Ishikawa (cell line): ENCODE measurements around the gene PPP1R37.

Source experiments
- CEBPB ChIP-seq: IDR thresholded peaks from 2 replicates; pipeline ENCODE4 v1.6.1; 2012
- CREB1 ChIP-seq: IDR thresholded peaks from 2 replicates; pipeline ENCODE4 v1.6.1; 2012; ENCODE audit warnings: low read depth
- EGR1 ChIP-seq: IDR thresholded peaks from 2 replicates; pipeline ENCODE4 v1.6.1; 2012
- EP300 ChIP-seq: IDR thresholded peaks from 2 replicates; pipeline ENCODE4 v1.6.1; 2012; ENCODE audit warnings: borderline replicate concordance
- FOXM1 ChIP-seq: IDR thresholded peaks from 2 replicates; pipeline ENCODE4 v1.6.1; 2012; ENCODE audit warnings: low read depth, borderline replicate concordance
- MAX ChIP-seq: IDR thresholded peaks from 2 replicates; pipeline ENCODE4 v1.6.1; 2012
- NFIC ChIP-seq: IDR thresholded peaks from 2 replicates; pipeline ENCODE4 v1.6.1; 2012
- RAD21 ChIP-seq: IDR thresholded peaks from 2 replicates; pipeline ENCODE4 v1.6.1; 2012; ENCODE audit warnings: low read depth
- TAF1 ChIP-seq: IDR thresholded peaks from 2 replicates; pipeline ENCODE4 v1.6.1; 2012; ENCODE audit warnings: low read depth, mild to moderate bottlenecking
- TCF12 ChIP-seq: IDR thresholded peaks from 2 replicates; pipeline ENCODE4 v1.6.1; 2012; ENCODE audit warnings: low read depth
- TEAD4 ChIP-seq: IDR thresholded peaks from 2 replicates; pipeline ENCODE4 v1.6.1; 2012
- YY1 ChIP-seq: IDR thresholded peaks from 2 replicates; pipeline ENCODE4 v1.6.1; 2012; ENCODE audit warnings: low read depth
- ZBTB7A ChIP-seq: IDR thresholded peaks from 2 replicates; pipeline ENCODE4 v1.6.1; 2012; ENCODE audit warnings: low read depth
- TF ChIP-seq, protein P1 (sequence below): IDR thresholded peaks from 2 replicates; pipeline ENCODE4 v1.6.1; 2012; ENCODE audit warnings: low read depth, mild to moderate bottlenecking
- TF ChIP-seq, protein P2 (sequence below): IDR thresholded peaks from 2 replicates; pipeline ENCODE4 v1.6.1; 2012

PPP1R37 gene

DNA sequence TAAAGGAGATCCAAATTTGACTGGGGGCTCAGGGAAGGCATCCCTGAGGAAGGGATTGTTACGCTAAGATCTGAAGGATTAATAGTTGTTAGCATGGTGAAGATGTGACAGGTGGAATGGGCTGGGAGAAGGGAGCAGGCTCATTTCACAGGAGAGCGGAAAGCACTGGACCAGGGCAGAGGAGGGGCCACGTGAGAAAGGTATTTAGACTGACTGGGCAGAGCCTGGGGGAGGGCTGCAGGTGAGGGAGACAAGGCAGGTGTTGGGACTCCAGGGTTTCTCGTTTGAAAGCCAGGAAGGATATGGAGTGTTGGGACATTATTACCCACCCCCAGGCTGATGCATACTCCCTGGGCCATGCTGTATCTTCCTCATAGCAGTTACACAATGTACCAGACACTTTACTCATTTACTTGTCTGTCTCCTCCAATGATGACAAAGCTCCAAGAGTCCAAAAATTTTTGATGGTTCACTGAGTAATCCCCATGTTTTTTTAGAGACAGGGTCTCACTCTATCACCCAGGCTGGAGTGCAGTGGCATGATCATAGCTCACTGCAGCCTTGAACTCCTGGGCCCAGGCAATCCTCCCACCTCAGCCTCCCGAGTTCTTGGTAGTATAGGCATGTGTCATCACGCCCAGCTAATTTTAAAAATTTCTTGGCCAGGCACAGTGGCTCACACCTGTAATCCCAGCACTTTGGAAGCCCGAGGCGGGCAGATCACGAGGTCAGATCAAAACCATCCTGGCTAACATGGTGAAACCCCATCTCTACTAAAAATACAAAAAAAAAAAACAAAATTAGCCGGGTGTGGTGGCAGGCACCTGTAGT lies 82.8 kb downstream of the PPP1R37 start:
- no peak for TF ChIP-seq TAF1
- TF ChIP-seq MAX: no peak
- TF ChIP-seq TCF12: no peak
- TF ChIP-seq FOXM1: no peak
- TF ChIP-seq EP300: no peak
- TF ChIP-seq, protein P1, sequence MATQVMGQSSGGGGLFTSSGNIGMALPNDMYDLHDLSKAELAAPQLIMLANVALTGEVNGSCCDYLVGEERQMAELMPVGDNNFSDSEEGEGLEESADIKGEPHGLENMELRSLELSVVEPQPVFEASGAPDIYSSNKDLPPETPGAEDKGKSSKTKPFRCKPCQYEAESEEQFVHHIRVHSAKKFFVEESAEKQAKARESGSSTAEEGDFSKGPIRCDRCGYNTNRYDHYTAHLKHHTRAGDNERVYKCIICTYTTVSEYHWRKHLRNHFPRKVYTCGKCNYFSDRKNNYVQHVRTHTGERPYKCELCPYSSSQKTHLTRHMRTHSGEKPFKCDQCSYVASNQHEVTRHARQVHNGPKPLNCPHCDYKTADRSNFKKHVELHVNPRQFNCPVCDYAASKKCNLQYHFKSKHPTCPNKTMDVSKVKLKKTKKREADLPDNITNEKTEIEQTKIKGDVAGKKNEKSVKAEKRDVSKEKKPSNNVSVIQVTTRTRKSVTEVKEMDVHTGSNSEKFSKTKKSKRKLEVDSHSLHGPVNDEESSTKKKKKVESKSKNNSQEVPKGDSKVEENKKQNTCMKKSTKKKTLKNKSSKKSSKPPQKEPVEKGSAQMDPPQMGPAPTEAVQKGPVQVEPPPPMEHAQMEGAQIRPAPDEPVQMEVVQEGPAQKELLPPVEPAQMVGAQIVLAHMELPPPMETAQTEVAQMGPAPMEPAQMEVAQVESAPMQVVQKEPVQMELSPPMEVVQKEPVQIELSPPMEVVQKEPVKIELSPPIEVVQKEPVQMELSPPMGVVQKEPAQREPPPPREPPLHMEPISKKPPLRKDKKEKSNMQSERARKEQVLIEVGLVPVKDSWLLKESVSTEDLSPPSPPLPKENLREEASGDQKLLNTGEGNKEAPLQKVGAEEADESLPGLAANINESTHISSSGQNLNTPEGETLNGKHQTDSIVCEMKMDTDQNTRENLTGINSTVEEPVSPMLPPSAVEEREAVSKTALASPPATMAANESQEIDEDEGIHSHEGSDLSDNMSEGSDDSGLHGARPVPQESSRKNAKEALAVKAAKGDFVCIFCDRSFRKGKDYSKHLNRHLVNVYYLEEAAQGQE: no peak
- TF ChIP-seq EGR1: no peak
- no peak for TF ChIP-seq NFIC
- TF ChIP-seq TEAD4: no peak
- TF ChIP-seq CEBPB: no peak
- TF ChIP-seq RAD21: no peak
- no peak for TF ChIP-seq CREB1
- no peak for TF ChIP-seq ZBTB7A
- TF ChIP-seq YY1: no peak
- TF ChIP-seq, protein P2, sequence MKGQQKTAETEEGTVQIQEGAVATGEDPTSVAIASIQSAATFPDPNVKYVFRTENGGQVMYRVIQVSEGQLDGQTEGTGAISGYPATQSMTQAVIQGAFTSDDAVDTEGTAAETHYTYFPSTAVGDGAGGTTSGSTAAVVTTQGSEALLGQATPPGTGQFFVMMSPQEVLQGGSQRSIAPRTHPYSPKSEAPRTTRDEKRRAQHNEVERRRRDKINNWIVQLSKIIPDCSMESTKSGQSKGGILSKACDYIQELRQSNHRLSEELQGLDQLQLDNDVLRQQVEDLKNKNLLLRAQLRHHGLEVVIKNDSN: no peak

GRCh38 chr19:45177817-45178261 lies 84.9 kb downstream of the PPP1R37 start, which contains the start of gene TRAPPC6A:
TRAPPC6A (minus strand) TSS chr19:45178237; CDS start chr19:45178218, 19 bp downstream.
- TF ChIP-seq NFIC (no peak), TAF1 (peak; percentile 66), YY1 (peak; percentile 84), TEAD4 (no peak)

GRCh38 chr19:45178262-45179071 lies 85.5 kb downstream of the PPP1R37 start, which contains the start of gene BLOC1S3:
BLOC1S3 (plus strand) TSS chr19:45178784; CDS start chr19:45179297, 513 bp downstream.
- no peak for TF ChIP-seq TAF1
- peak; percentile 27; the same call in 1 of the 2 replicates for TF ChIP-seq YY1
- TF ChIP-seq MAX: peak; percentile 96
- TF ChIP-seq, protein P2: peak; percentile 93
- TF ChIP-seq TCF12: 0 out of 2 replicates have a peak, but pooled peaks have one; percentile 39
- TF ChIP-seq, protein P1: no peak
- peak; percentile 34; the same call in 1 of the 2 replicates for TF ChIP-seq FOXM1
- 0 out of 2 replicates have a peak, but pooled peaks have one; percentile 10 for TF ChIP-seq NFIC
- TF ChIP-seq CREB1: peak; percentile 92
- peak; percentile 59; the same call in 1 of the 2 replicates for TF ChIP-seq CEBPB
- TF ChIP-seq RAD21: peak; percentile 20; the same call in 1 of the 2 replicates

DNA sequence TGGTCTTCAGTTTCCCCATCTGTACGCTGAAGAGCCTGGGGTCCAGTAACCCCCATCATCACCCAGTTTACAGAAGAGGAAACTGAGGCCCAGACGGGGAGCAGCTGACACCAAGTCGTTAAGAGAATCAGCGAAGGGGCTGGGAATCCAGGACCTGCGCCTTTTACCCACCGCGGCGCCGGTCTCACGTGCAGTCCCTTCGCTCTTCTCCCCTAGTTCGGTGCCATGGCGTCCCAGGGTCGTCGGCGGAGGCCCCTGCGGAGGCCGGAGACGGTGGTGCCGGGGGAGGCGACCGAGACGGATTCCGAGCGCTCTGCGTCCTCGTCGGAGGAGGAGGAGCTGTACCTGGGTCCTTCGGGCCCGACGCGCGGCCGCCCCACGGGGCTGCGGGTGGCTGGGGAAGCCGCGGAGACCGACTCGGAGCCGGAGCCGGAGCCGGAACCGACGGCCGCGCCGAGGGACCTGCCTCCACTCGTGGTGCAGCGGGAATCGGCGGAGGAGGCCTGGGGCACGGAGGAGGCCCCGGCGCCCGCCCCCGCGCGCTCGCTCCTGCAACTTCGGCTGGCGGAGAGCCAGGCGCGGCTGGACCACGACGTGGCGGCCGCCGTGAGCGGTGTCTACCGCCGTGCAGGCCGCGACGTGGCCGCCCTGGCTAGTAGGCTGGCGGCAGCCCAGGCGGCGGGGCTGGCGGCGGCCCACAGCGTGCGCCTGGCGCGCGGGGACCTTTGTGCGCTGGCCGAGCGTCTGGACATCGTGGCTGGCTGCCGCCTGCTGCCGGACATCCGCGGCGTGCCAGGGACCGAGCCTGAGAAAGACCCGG lies 86.3 kb downstream of the PPP1R37 start:
- peak; percentile 34; the same call in 1 of the 2 replicates for TF ChIP-seq TAF1
- TF ChIP-seq YY1: no peak
- TF ChIP-seq EGR1: peak; percentile 81
- TF ChIP-seq ZBTB7A: 0 out of 2 replicates have a peak, but pooled peaks have one; percentile 35
- peak; percentile 51; the same call in 1 of the 2 replicates for TF ChIP-seq NFIC

DNA sequence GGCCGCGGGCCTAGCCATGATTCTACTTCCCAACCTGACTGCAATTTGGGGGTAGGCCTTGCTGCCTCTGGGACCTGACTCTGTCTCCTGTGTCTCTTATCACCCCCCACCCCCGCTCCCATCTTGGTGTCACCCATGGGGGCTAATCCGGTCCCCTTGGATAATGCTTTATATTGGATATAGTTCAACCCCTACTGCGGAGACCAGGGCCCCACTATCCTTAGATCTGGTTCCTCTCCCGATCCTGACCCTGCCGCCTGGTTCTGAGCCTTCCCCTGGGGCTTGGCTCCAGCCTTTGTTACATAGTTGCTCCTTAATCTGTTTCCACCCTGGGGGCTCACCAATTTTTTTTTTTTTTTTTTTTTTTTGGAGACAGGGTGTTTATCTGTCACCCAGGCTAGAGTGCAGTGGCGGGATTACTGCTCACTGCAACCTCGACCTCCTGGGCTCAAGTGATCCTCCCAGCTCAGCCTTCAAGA lies 87.0 kb downstream of the PPP1R37 start:
- no peak for TF ChIP-seq CEBPB
- no peak for TF ChIP-seq EGR1
- TF ChIP-seq RAD21: no peak
- no peak for TF ChIP-seq TEAD4
- no peak for TF ChIP-seq EP300
- no peak for TF ChIP-seq TCF12
- no peak for TF ChIP-seq MAX
- no peak for TF ChIP-seq CREB1
- TF ChIP-seq, protein P2: no peak
- no peak for TF ChIP-seq NFIC
